ENCODE data around the gene STAB1. TPM values are rescaled to one million over a fixed set of nuclear protein-coding genes. Genes with fewer than 3 reads are reported as not detected.

Gene STAB1
- total and polyA plus RNA-seq, 2 of the 13 experiments (the other 11 are each of a cell fraction or from before 2014, with no cell fraction given) = 0.09 to 0.34 TPM

DNA sequence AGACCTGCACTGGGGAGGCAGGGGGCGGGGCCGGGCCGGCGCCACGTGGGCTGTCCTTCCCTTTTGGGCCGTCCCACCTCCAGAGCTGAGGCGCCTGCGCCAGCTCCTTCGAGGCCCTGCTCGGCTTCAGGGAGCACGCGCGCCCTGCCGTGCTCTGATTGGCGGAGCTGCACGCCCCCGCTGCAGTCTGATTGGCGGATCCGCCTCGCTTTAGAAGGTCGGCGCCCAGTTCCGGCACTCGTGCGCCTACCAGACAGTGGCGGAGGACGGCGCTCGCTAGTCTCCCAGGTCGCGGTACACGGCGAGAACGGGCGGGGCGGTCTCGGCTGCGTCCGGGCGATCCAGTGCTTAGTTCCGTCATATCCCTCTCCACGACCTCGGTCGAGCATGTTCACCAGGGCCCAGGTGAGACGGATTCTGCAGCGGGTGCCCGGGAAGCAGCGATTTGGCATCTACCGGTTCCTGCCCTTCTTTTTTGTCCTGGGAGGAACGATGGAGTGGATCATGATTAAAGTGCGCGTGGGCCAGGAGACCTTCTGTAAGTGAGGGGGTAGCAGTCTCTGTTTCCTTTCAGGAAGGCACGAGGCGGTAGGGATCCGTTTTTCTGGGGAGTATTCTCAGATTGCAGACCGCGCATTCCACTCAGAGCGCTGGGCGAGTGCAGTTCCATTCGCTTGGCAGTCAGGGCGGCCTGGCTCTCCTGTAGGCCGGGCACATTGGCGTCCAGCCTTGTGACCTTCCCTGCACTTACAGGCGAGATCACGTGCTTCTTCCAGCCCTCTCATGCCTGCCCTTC lies 41.4 kb downstream of the STAB1 start, which contains the start of gene UQCC5 (continued):
- TF ChIP-seq, protein P1, sequence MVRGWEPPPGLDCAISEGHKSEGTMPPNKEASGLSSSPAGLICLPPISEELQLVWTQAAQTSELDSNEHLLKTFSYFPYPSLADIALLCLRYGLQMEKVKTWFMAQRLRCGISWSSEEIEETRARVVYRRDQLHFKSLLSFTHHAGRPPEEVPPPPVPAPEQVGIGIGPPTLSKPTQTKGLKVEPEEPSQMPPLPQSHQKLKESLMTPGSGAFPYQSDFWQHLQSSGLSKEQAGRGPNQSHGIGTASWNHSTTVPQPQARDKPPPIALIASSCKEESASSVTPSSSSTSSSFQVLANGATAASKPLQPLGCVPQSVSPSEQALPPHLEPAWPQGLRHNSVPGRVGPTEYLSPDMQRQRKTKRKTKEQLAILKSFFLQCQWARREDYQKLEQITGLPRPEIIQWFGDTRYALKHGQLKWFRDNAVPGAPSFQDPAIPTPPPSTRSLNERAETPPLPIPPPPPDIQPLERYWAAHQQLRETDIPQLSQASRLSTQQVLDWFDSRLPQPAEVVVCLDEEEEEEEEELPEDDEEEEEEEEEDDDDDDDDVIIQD (CRISPR knock-in tag; IDR thresholded peaks at IDR 0.05; ENCODE audit: low read depth) = peak; percentile 75
- TF ChIP-seq, protein P2, sequence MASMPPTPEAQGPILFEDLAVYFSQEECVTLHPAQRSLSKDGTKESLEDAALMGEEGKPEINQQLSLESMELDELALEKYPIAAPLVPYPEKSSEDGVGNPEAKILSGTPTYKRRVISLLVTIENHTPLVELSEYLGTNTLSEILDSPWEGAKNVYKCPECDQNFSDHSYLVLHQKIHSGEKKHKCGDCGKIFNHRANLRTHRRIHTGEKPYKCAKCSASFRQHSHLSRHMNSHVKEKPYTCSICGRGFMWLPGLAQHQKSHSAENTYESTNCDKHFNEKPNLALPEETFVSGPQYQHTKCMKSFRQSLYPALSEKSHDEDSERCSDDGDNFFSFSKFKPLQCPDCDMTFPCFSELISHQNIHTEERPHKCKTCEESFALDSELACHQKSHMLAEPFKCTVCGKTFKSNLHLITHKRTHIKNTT (CRISPR knock-in tag; IDR thresholded peaks at IDR 0.05) = no peak
- TF ChIP-seq ZNF569 (CRISPR knock-in tag; IDR thresholded peaks at IDR 0.05; ENCODE audit: borderline replicate concordance) (no peak; the same call in 1 of the 2 replicates), NR3C1 (CRISPR knock-in tag; IDR thresholded peaks at IDR 0.05) (no peak), XBP1 (CRISPR knock-in tag; IDR thresholded peaks at IDR 0.05) (no peak; the same call in 1 of the 2 replicates), SIX4 (CRISPR knock-in tag; IDR thresholded peaks at IDR 0.05) (0 out of 2 replicates have a peak, but pooled peaks have one; percentile 34), XRCC5 (optimal IDR thresholded peaks at IDR 0.05; ENCODE audit: low read length) (peak; percentile 54), ZFP37 (CRISPR knock-in tag; IDR thresholded peaks at IDR 0.05; ENCODE audit: borderline replicate concordance) (peak; percentile 56; the same call in 1 of the 2 replicates), FOXC1 (CRISPR knock-in tag; IDR thresholded peaks at IDR 0.05; ENCODE audit: borderline replicate concordance) (peak; percentile 31; the same call in 1 of the 2 replicates), MED1 (CRISPR knock-in tag; IDR thresholded peaks at IDR 0.05) (peak; percentile 79), ZSCAN9 (CRISPR knock-in tag; IDR thresholded peaks at IDR 0.05; ENCODE audit: borderline replicate concordance) (peak; percentile 92), KDM2A (CRISPR knock-in tag; IDR thresholded peaks at IDR 0.05; ENCODE audit: borderline replicate concordance, low read depth) (peak; percentile 99), ZNF256 (CRISPR knock-in tag; conservative IDR thresholded peaks at IDR 0.05) (no peak), ZFP62 (CRISPR knock-in tag; IDR thresholded peaks at IDR 0.05) (no peak), ZNF737 (CRISPR knock-in tag; IDR thresholded peaks at IDR 0.05; ENCODE audit: borderline replicate concordance) (no peak), FOXK2 (IDR thresholded peaks at IDR 0.05) (no peak), RXRB (CRISPR knock-in tag; IDR thresholded peaks at IDR 0.05; ENCODE audit: borderline replicate concordance) (peak; percentile 70; the same call in 1 of the 2 replicates)
- TF ChIP-seq, protein P3, sequence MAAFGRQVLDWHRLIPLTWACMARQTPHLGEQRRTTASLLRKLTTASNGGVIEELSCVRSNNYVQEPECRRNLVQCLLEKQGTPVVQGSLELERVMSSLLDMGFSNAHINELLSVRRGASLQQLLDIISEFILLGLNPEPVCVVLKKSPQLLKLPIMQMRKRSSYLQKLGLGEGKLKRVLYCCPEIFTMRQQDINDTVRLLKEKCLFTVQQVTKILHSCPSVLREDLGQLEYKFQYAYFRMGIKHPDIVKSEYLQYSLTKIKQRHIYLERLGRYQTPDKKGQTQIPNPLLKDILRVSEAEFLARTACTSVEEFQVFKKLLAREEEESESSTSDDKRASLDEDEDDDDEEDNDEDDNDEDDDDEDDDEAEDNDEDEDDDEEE (CRISPR knock-in tag; IDR thresholded peaks at IDR 0.05) = peak; percentile 95; the same call in 1 of the 2 replicates
- TF ChIP-seq, protein P4, sequence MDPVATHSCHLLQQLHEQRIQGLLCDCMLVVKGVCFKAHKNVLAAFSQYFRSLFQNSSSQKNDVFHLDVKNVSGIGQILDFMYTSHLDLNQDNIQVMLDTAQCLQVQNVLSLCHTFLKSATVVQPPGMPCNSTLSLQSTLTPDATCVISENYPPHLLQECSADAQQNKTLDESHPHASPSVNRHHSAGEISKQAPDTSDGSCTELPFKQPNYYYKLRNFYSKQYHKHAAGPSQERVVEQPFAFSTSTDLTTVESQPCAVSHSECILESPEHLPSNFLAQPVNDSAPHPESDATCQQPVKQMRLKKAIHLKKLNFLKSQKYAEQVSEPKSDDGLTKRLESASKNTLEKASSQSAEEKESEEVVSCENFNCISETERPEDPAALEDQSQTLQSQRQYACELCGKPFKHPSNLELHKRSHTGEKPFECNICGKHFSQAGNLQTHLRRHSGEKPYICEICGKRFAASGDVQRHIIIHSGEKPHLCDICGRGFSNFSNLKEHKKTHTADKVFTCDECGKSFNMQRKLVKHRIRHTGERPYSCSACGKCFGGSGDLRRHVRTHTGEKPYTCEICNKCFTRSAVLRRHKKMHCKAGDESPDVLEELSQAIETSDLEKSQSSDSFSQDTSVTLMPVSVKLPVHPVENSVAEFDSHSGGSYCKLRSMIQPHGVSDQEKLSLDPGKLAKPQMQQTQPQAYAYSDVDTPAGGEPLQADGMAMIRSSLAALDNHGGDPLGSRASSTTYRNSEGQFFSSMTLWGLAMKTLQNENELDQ (CRISPR knock-in tag; IDR thresholded peaks at IDR 0.05; ENCODE audit: borderline replicate concordance) = no peak
- TF ChIP-seq, protein P5, sequence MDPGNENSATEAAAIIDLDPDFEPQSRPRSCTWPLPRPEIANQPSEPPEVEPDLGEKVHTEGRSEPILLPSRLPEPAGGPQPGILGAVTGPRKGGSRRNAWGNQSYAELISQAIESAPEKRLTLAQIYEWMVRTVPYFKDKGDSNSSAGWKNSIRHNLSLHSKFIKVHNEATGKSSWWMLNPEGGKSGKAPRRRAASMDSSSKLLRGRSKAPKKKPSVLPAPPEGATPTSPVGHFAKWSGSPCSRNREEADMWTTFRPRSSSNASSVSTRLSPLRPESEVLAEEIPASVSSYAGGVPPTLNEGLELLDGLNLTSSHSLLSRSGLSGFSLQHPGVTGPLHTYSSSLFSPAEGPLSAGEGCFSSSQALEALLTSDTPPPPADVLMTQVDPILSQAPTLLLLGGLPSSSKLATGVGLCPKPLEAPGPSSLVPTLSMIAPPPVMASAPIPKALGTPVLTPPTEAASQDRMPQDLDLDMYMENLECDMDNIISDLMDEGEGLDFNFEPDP (CRISPR knock-in tag; conservative IDR thresholded peaks at IDR 0.05) = no peak
- TF ChIP-seq, protein P6, sequence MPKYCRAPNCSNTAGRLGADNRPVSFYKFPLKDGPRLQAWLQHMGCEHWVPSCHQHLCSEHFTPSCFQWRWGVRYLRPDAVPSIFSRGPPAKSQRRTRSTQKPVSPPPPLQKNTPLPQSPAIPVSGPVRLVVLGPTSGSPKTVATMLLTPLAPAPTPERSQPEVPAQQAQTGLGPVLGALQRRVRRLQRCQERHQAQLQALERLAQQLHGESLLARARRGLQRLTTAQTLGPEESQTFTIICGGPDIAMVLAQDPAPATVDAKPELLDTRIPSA (CRISPR knock-in tag; IDR thresholded peaks at IDR 0.05; ENCODE audit: borderline replicate concordance) = no peak

Data from HepG2 (cell line).